Central memory CD4-positive, alpha-beta T cell (primary cell): ENCODE data around the gene OR7A17.

ENCODE experiments used
- DNase-seq: peaks from one replicate; pipeline ENCODE4 v3.0.0; 2022
- total RNA-seq, 3 experiments: gene quantifications; one replicate each; lab custom pipeline; 2026; lab: John Stamatoyannopoulos, UW

Gene OR7A17
- total RNA-seq: 0 reads per million in 3 experiments

GRCh38 chr19:14886032-14886431 lies at the start of gene OR7A17:
TSS of gene OR7A17 (minus strand) at chr19:14886132. CDS start at chr19:14881355, 4,777 bp downstream.
- no peak for DNase-seq

- DNase-seq: no peak
Measured at GRCh38 chr19:14933506-14933905, 47.6 kb upstream of the OR7A17 start.

DNA sequence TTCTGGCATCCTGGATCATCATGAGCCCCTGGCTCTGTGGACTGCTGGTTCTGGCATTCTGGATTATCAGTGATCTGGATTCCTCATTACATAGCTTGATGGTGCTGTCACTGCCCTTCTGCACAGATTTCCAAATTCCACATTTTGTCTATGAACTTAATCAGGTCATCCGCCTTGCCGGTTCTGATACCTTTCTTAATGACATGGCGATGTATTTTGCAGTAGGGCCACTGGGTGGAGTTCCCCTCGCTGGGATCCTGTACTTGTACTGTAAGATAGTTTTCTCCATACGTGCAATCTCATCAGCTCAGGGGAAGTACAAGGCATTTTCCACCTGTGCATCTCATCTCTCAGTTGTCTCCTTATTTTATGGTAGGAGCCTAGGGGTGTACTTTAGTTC lies 30.9 kb upstream of the OR7A17 start:
- DNase-seq: no peak

DNA sequence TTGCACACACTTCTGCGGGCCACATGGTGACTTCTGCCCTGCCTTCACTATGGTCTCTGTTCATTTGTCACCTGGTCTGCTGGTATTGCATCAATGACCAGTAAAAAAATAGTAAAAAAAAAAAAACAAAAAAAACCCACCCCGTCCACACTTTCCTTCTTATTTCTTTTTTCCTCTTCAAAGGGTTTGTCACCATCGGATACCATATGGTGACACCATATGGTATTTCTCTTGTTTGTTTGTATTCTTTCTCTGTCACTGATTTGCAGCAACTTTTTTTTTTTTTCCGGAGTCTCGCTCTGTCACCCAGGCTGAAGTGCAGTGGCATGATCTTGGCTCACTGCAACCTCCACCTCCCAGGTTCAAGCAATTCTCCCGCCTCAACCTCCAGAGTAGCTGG lies 29.2 kb upstream of the OR7A17 start:
- DNase-seq: no peak

- DNase-seq: no peak
Measured at GRCh38 chr19:14906711-14907110, 20.8 kb upstream of the OR7A17 start.

DNA sequence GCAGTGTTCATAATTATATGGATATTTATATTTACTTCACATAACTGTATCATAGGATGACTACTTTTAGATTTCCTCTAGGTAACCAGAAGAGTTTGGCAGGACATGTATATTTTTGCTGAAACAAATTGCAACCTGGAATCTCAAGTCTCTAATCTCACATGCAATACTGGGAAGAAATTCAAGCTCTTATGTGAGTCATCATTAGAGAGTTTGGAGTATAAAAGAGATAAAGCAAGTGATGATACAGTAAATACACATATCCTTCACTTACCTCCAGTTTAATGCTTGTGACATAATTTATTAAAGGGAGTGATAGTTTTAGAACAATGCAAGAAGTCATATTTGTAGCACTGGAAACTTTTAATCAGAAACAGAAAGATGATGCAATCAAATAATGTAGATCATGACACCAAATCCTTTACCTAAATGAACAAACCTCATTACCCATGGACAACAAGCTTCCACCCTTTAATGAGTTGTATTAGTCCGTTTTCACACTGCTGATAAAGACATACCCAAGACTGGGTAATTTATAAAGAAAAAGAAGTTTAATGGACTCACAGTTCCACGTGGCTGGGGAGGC lies 15.8 kb upstream of the OR7A17 start:
- no peak for DNase-seq

DNA sequence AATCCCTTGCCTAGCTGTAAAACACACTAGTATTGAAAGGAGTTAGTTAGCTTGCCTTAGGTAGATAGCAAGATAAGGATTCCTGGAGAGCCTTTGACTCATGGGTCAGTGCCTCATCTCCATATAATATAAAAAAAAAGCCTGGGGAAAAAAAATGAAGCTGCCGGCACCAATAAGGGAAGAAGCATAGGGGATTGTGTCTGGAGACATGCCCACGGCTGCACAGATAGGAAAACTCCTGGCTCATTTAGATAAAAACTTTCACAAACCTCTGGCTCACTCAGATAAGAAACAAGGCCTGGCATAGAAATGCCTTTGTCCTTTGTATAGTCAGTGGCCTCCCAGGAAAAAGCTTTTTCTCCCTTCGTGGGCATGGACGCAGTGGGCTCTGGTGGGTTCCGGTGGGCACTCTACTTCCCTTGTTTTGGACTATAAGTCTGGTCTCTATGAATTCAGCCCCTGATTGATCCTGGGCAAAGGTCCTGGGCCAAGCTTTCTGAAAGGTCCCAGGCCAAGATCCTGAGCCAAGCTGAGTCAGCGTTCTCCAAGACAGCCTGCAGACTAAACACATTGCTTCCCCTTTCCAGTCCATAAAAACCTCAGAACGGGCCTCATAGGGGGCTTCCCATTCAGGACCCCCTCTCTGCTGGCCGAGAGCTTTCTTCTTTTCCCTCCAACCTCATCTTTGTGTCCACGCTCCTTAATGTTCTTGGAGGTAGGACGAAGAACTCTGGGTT lies 4.9 kb upstream of the OR7A17 start:
- DNase-seq: no peak

DNA sequence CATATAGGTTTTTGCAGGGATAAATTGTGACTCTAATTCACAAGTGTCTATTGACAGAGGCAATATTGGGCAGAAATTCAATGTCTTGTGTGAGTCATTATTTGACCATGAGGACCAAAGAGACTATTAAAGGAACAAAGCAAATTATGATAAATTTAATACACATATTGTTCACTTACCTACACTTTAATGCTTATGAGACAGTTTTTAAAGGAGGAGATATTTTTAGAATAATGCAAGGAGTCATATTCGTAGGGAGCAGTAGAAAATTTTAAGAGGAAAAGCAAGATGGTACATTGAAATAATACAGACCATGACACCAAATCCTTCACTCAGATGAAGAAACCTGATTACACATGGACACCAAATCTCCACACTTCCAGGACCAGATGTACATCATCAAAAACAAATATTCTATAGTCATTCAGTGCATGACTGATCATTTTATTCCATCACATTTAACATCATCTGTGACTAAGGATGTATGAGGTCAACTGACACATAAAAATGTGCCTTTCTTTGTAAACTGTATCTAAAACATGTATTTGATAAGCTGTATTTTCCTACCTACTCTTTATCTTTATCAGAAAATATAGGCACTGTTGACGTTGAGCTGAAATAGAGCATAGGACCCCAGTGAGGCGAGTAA lies 4.2 kb upstream of the OR7A17 start:
- DNase-seq: no peak

GRCh38 chr19:14871619-14872230 lies 14.2 kb downstream of the OR7A17 start:
- DNase-seq: no peak

DNA sequence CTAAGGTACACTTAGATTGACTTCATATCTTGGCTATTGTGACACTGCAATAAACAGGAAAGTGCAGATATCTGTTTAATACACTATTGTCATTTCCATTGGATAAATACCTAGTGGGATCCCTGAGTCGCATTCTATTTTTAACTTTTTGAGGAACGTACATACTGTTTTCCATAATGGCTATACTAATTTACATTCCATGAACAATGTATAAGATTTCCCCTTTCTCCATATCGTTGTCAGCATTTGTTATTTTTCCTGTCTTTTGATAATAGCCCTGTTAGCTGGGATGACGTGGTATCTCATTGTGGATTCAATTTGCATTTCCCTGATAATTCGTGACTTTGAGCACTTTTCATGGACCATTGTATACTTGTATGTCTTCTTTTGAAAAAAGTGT lies 17.4 kb downstream of the OR7A17 start:
- DNase-seq: no peak

DNA sequence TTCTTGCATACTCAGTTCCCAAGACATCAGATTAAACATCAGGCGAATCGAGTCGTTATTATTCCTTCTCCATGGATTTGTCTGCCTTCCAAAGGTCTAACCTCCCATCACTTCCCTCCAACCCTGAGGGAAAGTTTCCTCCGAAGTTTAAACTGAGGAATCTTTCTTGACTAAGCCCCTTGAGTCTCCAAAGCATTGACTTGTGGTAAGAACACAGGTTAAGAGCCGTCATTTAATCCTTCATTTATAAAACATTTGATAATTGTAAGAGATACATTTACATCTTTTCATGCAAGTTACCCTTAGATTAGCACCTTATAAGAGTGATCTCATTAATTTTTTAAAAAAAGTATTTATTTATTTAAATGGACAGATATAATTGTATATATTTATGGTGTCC lies 37.1 kb downstream of the OR7A17 start, which contains the start of gene OR7A10:
Gene OR7A10, minus strand, starts transcription at position 101 of the 400 bp plus-strand sequence. CDS start 7,045 bp downstream, outside the sequence.
- DNase-seq: no peak

GRCh38 chr19:14843578-14843977 lies 42.4 kb downstream of the OR7A17 start:
- no peak for DNase-seq

DNA sequence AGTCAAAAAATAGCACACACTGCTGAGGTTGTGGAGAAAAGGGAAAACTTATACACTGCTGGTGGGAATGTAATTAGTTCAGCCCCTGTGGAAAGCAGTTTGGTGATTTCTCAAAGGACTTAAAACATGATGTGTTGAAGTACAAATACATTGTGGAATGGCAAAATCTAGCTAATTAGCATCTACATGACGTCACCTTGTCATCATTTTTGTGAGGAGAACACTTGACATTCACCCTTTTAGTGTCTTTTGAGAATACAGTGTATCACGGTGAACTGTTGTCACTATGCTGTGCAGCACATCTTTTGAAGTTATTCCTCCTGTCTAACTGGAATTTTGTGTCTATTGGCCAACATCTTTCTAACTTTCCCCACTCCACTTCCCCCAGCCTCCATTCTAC lies 42.8 kb downstream of the OR7A17 start:
- no peak for DNase-seq

- no peak for DNase-seq
Measured at GRCh38 chr19:14840206-14840605, 45.7 kb downstream of the OR7A17 start.

GRCh38 chr19:14837391-14837790 lies 48.5 kb downstream of the OR7A17 start:
- no peak for DNase-seq

GRCh38 chr19:14835011-14835410 lies 50.9 kb downstream of the OR7A17 start, which contains the start of the genes OR7A5 and OR7C1:
TSS of gene OR7A5 (minus strand) at chr19:14835185. CDS start at chr19:14828241, 6,944 bp downstream.
TSS of gene OR7C1 (minus strand) at chr19:14835185. CDS start at chr19:14800136, 35,049 bp downstream.
- no peak for DNase-seq

DNA sequence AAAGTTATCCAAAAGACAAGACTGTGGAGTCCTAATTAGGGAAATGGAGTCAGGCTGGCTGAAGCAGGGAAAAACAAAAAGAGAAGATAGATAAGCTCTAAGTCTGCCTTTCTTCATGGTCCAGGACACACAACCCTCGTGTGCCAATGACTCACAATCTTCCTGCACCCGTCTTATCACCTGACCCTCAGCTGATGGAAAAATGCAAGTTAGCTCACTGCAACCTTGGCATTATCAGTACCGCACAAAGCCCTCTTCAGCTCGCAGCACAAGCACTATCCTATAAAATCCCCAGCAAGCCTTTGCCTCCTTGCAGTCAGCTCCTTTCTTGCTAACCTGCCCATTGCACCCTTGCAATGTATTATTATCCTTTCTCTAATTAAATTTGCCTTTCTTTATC lies 55.2 kb downstream of the OR7A17 start:
- DNase-seq: no peak
